Ramos (cell line): Measurements from ENCODE around the gene CRK.
"Not testable (repeated sequence)": the region's sequence is repeated elsewhere in the genome, so short reads cannot be mapped to it uniquely, and the experiment has no call there.

Source experiments
- in situ Hi-C: fragments of 300-500 bp; cut with MboI; formaldehyde crosslinking; loops from one replicate; pipeline ENCODE4 v1.14.3; 2022; ENCODE audit warnings: low sequenced_read_pairs; ENCODE audit not compliant: unreplicated experiment

Gene CRK

GRCh38 chr17:1435326-1435725, 20.7 kb downstream of the CRK start:
- in situ Hi-C loops = no loop called here

GRCh38 chr17:1434150-1434549, 21.9 kb downstream of the CRK start:
- in situ Hi-C loops = no loop called here

- in situ Hi-C loops = no loop called here
Observed at GRCh38 chr17:1431631-1432104, 24.4 kb downstream of the CRK start.

- in situ Hi-C loops = no loop called here
Observed at GRCh38 chr17:1423456-1424135, 32.4 kb downstream of the CRK start.

GRCh38 chr17:1422885-1423284, 33.1 kb downstream of the CRK start:
- in situ Hi-C loops = no loop called here

- in situ Hi-C loops = no loop called here
Observed at GRCh38 chr17:1421470-1421869, 34.6 kb downstream of the CRK start.

- in situ Hi-C loops = no loop called here
Observed at GRCh38 chr17:1420981-1421380, 35.1 kb downstream of the CRK start.

- in situ Hi-C loops = no loop called here
Observed at GRCh38 chr17:1420163-1420562, 35.9 kb downstream of the CRK start.

GRCh38 chr17:1418476-1418875, 37.6 kb downstream of the CRK start:
- in situ Hi-C loops = not testable (repeated sequence)

GRCh38 chr17:1416414-1416813, 39.6 kb downstream of the CRK start:
- in situ Hi-C loops = no loop called here

GRCh38 chr17:1414634-1415033, 41.4 kb downstream of the CRK start:
- in situ Hi-C loops = no loop called here

GRCh38 chr17:1414001-1414574, 41.9 kb downstream of the CRK start:
- in situ Hi-C loops = no loop called here

- in situ Hi-C loops = no loop called here
Observed at GRCh38 chr17:1413281-1413791, 42.7 kb downstream of the CRK start.

GRCh38 chr17:1412185-1413110, 43.6 kb downstream of the CRK start:
- in situ Hi-C loops = no loop called here

- in situ Hi-C loops = no loop called here
Observed at GRCh38 chr17:1402262-1402586, 53.8 kb downstream of the CRK start.

GRCh38 chr17:1399679-1400512, 56.1 kb downstream of the CRK start, which contains the start of gene YWHAE:
YWHAE (minus strand) TSS chr17:1400222; CDS start chr17:1400110, 112 bp downstream.
- in situ Hi-C loops = no loop called here

GRCh38 chr17:1398931-1399678, 56.9 kb downstream of the CRK start:
- in situ Hi-C loops = no loop called here

GRCh38 chr17:1398028-1398427, 58.0 kb downstream of the CRK start:
- in situ Hi-C loops = no loop called here
